ENCODE measurements around the gene NFAT5. TPM values are rescaled to one million over a fixed set of nuclear protein-coding genes. Genes with fewer than 3 reads are reported as not detected.

Gene NFAT5
- total RNA-seq, 1 experiment from 2014 or later, result 21.0 TPM

DNA sequence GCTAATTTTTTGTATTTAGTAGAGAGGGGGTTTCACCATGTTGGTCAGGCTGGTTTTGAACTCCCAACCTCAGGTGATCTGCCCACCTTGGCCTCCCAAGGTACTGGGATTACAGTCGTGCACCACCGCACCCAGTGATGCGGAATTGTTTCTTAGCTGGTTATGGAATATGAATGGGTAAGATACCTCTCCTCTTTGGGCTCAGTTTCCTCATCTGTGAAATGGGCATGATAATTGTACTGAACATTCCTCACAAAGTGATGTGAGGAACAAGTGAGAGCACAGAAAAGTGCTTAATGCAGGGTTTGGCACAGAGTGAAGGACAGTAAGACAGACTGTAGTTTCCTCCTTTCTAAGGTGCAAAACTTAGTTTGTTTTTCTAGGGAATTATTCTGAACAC is 31.0 kb upstream of the NFAT5 start:
- H3K4ac ChIP-seq (ENCODE audit: low read depth, low read length), result no peak overlapping the region
- no peak for TF ChIP-seq CTCF (conservative IDR thresholded peaks at IDR 0.05)
- Mint-ChIP-seq H3K4me3 (no peak overlapping the region), H3K27me3 (ENCODE audit: low read depth) (no peaks in the 10 kb centered on the region), H3K9me3 (no peaks in the 10 kb centered on the region), H3K27ac (no peak overlapping the region), H3K4me1 (peaks cover 25 to 27% of the 10 kb centered on the region in 2 experiments), H3K36me3 (ENCODE audit: insufficient read depth in 1 of 3, low read depth in 3 of 3) (no peaks in the 10 kb centered on the region)
- H4K5ac ChIP-seq (ENCODE audit: insufficient read length, low read depth, low read length), result no peak overlapping the region
- H4K8ac ChIP-seq (replicated peaks; ENCODE audit: insufficient read length, low read depth, low read length), result no peak overlapping the region
- H3T11ph ChIP-seq (ENCODE audit: low read length), result no peak overlapping the region
- H3K4me2 ChIP-seq (ENCODE audit: insufficient read depth, insufficient read length, low read length), result no peak overlapping the region
- H4K20me1 ChIP-seq (ENCODE audit: control insufficient read depth, insufficient read depth, insufficient read length), result no peaks in the 10 kb centered on the region
- H3K27ac ChIP-seq (ENCODE audit: insufficient read length, low read depth, low read length), result no peak overlapping the region
- no peak overlapping the region for H2BK12ac ChIP-seq (ENCODE audit: insufficient read length, low read depth, low read length)
- H3K23ac ChIP-seq (ENCODE audit: insufficient read length, low read depth, low read length), result no peak overlapping the region
- H3K14ac ChIP-seq (ENCODE audit: insufficient read depth, low read length), result no peak overlapping the region
- no peak overlapping the region for H2AK5ac ChIP-seq (ENCODE audit: insufficient read length, low read length)
- no peak overlapping the region for H2BK5ac ChIP-seq (ENCODE audit: insufficient read length, low read length)
- no peaks in the 10 kb centered on the region for H3K23me2 ChIP-seq (ENCODE audit: insufficient read length, low read depth, low read length, poor library complexity, severe bottlenecking)
- H4K91ac ChIP-seq (ENCODE audit: insufficient read length, low read depth, low read length), result no peak overlapping the region
- no peak overlapping the region for H2AFZ ChIP-seq (ENCODE audit: low read length)
- no peak overlapping the region for H2BK15ac ChIP-seq (ENCODE audit: low read depth, low read length)
- H3K27me3 ChIP-seq (ENCODE audit: insufficient read depth, low read length), result no peaks in the 10 kb centered on the region
- no peak overlapping the region for H3K56ac ChIP-seq (ENCODE audit: insufficient read length, low read depth, low read length)
- no peaks in the 10 kb centered on the region for H3K9me3 ChIP-seq (ENCODE audit: control insufficient read depth, low read depth, low read length)
- H3K79me2 ChIP-seq (ENCODE audit: insufficient read depth, low read length), result no peaks in the 10 kb centered on the region
- no peak overlapping the region for H3K9ac ChIP-seq (ENCODE audit: extremely low read depth, insufficient read length, low read length)
- H3K4me1 ChIP-seq (ENCODE audit: insufficient read depth, low read length), result peaks cover 4% of the 10 kb centered on the region; the same call in 1 of the 2 replicates
- no peak for DNase-seq
- H2BK20ac ChIP-seq (ENCODE audit: low read depth, low read length, poor library complexity, severe bottlenecking), result no peak overlapping the region
- no CpG with 5 or more reads among the region's 3 CpGs for WGBS (ENCODE audit: extremely low coverage, insufficient read length, low lambda C conversion rate)
- H3K79me1 ChIP-seq (ENCODE audit: insufficient read depth, low read depth, low read length, poor library complexity, severe bottlenecking), result no peaks in the 10 kb centered on the region
- H3K18ac ChIP-seq (ENCODE audit: insufficient read length, low read depth, low read length), result no peak overlapping the region
- H2BK120ac ChIP-seq (ENCODE audit: low read depth, low read length, poor library complexity, severe bottlenecking), result no peak overlapping the region

All from H9 (cell line).